HG02642 (cell line): ENCODE measurements around the gene ARHGAP26.
"Not testable (repeated sequence)": the region's sequence is repeated elsewhere in the genome, so short reads cannot be mapped to it uniquely, and the experiment has no call there.

ENCODE experiments used
- ATAC-seq: cut with Tn5 transposase; IDR thresholded peaks from one replicate; pipeline ENCODE4 v1.9.1; 2021; ENCODE audit warnings: mild to moderate bottlenecking; ENCODE audit not compliant: unreplicated experiment, poor library complexity

Gene ARHGAP26

DNA sequence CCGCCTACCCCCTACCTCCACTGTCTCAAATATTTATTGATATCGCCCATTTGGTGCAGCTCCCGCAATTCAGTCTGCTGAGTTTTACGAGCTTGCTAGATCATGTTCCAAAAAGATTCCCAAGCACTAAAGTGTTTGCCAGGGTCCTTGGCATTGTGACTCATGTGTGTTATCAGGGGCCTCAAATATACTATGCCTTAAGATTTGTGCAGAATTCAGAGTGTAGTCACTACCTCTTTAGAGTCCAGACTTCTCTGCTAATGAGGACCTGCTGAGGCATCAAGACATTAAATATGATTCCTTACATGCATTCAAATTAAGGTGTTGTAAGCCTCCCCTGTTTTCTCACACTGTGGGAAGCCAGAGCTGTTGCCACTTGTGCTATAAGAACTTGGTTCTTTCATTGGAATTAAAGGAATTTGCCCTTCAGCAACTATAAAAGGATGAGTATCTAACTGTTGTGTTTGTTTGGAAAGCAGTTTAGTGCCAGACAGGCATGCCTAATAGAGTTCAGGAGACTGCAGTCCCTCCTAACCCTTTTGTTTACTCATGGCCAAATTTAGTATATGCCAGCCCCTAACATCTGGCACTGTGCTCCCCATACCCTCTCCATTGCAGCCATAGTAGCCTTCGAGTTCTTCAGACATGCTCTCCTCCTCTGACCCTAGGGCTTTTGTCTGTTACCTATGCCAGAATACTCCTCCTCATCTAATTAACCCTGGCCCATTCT, 316.9 kb downstream of the ARHGAP26 start:
- ATAC-seq: no peak

DNA sequence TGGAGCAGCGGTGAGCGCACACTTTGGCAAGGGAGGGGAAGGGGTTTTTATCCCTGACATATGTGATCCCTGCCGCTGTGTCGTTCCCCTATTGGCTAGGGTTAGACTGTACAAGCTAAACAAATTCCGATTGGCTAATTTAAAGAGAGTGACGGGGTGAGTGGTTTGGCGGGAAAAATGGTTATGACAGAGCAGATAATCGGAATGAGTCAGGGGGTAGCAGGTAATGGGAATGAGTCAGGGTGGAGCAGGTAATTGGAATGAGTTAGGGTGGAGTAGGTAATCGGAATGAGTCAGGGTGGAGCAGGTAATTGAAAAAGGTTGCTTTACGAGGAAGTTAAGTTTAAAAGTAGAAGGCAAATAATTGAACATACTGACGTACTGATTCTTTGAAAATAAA, 318.5 kb downstream of the ARHGAP26 start:
- ATAC-seq: not testable (repeated sequence)

DNA sequence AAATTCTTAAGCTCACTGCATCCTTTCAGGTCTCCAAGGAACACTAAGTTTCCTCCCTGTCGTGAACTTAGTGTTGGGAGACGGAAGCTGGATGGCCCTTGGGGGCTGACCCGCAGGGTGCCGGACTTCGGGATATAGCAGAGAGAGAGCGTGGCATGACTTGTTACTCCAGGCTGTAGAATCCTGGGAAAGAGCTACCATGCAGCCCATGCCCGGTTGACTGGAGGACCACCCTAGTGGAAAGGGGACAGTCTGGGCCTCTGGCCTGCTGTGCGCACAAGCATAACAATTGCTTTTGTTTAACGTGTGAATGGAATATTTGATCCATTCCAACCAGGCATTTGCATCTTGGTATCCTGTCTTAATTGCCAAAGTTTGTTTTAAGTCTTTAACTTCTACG, 319.9 kb downstream of the ARHGAP26 start:
- ATAC-seq: not testable (repeated sequence)

DNA sequence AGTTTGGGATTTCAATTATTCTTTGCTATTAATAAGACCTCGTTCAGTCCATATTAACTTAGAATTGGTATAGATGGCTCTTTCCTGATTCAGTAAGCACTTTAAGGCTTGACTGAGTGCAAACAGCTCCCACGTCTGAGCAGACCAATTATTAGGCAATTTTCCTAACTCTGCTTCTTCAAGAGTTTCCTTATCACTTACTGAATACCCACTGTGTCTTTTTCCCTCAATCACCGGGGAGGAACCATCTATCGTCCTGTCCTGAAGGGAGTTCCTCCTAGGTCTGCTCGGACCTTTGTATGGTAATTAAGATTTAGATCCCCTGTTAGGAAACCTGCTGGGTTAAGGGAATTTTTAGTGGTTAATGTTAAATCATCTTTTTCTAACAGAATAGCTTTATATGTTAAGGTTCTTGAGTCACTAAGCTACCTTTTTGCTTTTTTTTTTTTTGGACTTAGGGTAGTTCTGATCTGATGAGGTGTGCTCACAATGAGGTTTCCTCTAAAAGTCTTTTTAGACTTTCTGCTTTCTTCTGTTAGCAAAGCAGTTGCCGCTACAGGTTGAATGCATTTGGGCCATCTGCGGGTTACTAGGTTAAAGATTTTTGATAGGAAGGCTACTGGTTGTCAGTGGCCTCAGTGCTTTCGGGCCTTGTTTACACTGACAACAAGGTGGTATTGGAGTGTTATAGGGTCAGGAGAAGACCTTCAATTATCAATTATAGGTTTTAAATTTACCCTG, 322.7 kb downstream of the ARHGAP26 start:
- ATAC-seq: not testable (repeated sequence)

DNA sequence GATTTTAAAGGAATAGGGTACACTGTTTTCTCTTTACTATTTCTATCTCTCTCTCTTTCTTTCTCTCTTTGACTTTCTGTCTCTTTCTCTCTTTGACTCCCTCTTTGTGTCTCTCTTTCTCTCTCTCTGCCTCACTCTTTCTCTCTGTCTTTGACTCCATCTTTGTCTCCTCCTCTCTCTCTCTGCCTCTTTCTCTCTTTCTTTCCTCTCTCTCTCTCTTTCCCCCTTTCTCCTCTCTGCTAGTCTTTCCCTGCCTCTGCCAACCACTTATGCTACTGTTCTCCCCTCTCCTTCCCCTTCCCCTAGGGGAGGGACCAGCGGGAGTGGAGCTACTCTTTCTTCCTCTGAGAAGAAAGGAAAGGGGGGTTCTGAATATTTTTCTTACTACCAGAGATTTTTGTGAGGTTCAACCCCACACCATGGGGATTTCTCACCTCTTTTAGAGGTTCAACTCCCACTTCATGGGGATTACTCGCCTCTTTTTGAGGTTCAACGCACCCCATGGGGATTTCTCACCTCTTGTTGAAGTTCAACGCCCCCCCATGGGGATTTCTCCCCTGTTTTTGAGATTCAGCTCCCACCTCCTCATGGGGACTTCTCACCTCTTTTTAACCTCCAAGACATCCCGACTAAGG, 323.4 kb downstream of the ARHGAP26 start:
- no peak for ATAC-seq

DNA sequence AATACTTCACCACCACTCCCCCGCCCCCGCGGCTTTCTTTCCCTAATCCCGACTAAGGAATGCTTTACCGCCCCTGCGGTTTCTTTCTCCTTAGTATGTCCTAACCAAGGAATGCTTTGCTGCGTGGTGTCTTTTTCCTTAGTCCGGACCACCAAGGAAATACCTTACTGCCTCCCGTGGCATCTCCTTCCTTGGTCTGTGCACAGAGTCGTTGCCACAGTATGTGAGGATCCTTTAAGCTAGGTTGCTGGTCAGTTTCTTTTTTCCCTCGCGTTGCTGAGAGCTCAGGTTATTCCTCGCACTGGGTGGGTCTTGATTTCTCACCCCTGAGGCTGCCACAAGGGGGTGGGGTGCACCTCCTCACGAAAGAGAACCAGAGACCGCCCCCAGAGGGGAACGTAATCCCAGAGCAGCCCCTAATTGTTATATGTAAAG, 323.9 kb downstream of the ARHGAP26 start:
- ATAC-seq: no peak

DNA sequence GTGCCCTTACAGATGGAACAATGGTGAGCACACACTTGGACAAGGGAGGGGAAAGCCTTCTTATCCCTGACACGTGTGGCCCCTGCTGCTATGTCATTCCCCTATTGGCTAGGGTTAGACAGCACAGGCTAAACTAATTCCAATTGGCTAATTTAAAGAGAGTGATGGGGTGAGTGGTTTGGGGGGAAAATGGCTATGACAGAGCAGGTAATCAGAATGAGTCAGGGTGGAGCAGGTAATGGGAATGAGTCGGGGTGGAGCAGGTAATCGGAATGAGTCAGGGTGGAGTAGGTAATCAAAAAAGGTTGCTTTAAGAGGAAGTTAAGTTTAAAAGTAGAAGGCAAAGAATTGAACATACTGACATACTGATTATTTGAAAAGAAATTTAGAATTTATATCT, 324.4 kb downstream of the ARHGAP26 start:
- ATAC-seq: not testable (repeated sequence)

DNA sequence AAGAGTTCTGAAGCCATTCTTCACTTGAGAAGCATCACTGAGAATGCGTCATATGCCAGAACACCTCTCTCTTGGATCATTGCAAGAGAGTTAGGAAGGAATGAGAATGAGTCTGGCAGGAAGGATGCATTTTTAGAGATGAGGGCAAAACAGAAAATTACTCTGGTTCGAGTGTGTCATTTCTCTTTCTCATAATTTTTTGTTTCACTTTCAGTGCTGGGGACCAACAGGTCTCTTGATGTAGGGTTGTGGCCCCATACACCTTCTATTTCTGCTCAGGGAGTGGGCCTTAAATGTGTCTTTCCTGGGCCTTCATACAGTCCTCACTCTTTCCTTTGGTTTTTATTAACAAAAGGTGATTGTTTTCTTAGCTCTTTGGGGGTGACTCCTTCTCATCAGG, 330.9 kb downstream of the ARHGAP26 start:
- peak; percentile 86 for ATAC-seq

DNA sequence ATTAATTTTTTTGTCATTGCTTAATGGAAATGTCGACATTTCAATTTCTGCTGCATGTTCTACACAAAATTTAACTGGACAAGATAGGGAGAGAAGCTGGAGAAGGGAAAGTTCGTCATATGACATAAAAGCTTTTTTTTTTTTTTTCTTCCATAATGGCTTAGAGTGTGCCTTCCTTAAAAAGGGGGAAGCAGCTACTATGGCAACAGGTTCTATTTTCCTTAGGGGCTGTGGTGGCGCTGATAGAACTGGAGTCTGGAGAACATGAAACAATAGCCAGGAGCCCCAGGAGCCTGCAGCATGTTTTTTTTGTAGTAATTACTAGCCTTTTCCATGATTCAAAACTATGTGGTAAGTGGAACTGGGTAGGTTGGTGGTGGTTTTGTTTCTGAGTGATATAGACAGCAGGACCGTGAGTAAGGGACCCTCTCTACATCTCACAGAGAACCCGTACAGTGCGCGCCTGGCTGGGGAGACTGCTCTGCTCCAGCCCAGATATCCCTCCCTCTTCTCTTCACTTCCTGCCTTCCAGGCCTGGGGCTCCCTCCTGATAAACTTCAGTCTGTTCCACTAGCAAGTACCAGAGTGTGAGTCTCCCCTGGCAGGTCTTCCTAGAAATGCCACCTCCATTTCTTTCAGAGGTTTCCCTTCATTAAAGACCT, 331.7 kb downstream of the ARHGAP26 start:
- ATAC-seq: no peak

DNA sequence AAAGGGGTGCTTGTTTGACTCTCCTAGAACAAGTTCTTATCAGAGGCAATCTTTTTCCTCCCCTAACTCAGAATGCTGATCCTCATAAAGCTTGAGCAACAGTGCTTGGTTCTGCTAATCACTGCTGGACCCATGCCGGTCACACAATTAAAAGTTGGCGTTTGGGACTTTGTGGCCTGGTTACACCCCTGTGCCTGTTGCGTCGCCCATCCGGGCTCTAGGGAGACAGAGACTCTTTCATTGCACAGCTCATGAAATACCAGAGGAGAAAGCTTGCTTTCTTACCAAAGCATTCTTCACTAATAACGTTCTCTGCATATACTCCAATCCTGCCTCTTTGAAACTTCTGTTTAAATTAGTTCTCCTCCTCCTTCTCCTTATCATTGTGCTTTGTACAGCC, 332.2 kb downstream of the ARHGAP26 start:
- ATAC-seq: no peak

DNA sequence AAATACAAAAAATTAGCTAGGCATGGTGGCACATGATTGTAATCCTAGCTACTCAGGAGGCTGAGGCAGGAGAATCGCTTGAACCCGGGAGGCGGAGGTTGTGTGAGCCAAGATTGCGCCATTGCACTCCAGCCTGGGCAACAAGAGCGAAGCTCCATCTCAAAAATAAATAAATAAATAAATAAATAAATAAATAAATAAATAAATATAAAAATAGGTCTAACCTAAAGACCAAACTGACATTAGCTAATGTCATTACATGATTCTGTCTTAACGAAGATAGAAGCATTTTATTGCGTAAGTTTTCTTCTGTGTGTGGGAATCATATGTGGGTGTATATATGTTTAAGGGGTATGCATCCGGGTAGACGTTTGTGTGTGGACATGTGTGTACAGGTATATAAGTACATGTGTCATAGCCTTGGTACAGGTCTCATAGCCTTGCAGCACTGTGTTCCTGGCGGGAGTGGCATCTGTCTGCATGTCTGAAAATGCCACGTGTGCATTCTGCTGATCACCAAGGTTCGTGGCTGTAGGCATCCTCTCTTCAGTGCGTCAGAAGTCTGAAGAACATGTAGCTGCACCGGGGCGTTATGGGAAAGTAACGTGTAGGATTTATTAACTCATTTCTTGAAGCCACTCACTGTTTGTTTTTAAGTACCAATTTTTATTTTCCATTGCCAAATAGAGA, 335.2 kb downstream of the ARHGAP26 start:
- ATAC-seq: no peak

DNA sequence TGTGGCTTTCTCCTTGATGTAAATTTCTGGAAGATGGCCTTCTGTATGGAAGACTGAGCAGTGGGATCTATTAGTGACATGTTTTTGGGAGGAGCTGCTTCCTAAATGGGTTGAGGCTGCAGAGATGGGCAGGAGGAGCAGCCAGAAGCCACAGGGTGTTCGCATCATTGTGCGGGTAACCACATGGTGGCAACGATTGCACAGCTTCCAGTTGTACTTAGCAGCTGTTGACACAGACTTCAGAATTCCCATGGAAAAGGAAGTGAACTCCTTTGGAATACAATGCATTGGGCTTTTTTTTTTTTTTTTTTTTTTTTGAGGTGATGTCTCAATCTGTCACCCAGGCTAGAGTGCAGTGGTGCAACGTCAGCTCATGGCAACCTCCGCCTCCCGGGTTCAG, 336.0 kb downstream of the ARHGAP26 start:
- ATAC-seq: no peak

DNA sequence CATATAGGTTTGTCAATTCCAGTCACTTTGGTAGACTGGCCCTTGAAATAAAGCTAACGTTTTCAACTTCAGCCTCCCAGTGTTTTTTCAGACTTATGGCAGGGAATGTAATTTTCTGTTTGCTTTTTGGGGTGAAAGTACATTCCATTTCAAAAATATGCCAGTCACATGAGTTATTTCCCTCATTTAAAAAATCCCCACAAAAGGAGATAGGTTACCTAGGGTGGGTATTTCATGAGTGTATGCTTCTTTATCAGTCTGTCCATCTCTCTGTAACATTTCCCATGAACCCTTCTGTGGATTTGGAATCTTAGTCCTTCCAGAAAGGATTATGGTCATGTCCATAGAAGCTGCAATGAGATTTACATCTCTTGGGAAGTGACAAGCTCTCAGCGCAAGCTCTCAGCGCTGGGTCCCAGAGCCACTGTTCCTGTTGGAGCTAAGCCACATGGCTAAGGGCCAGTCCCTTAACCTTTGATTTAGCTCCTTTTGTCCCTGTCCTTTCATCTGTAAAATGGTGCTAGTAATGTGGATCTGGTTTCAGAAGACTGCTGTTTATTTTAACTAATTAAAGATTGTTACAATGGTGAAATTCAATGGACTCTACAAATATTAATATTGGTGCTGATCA, 338.4 kb downstream of the ARHGAP26 start:
- no peak for ATAC-seq

DNA sequence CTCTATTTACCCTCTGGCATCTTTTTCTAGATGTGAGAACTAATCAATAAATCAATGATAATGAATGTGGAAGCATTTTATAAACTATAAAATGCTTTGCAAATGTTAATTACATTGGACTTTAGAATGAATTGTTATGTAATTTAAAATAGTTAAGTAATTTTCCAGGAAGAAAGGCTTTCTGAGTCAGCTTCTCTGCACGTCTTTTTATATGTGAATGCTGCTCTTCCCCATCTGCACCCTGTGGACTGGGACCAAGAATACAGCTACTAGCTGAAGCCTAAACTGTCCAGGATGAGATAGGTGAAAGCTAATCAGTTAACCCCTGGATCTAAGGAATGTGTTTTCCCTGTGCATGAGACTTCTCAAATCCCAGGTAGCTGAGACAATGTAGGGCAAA, 340.4 kb downstream of the ARHGAP26 start:
- ATAC-seq: no peak

DNA sequence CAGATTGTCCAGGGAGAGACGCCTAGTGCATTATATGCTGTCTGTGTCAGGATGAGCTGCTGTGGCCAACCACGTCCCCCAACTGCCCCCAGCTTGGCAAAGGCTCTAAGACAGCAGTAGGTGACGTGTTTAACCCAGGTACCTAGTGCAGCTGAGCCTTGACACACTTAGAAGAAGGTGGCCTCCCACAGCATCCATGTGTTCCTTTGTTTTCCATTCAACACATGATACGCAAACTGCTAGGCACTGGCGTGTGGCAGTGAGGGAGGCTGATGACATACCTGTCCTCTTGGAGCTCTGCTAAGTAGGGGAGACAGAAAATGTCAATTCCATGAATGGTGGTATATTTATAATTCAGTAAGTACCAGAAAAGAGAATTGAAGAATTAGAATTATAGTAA, 341.6 kb downstream of the ARHGAP26 start:
- no peak for ATAC-seq

DNA sequence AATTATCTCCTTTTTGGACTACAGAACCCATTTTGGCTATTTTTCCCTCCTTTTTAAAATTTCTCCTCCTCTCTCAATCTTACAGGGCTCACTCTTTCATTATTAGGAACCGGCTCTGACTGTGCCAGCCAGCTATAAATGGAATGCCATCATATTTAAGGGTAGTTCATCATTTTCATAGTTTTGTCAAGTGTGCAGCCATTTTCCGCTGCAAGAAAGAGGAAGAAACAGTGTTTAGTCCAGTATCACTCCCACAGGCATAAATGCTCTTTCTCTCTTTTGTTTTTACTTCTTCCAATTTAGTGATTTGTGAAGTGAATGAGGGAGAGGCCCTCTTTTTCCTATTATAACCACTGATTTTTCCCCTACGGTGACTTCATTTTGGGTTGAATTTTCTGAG, 343.3 kb downstream of the ARHGAP26 start:
- no peak for ATAC-seq

DNA sequence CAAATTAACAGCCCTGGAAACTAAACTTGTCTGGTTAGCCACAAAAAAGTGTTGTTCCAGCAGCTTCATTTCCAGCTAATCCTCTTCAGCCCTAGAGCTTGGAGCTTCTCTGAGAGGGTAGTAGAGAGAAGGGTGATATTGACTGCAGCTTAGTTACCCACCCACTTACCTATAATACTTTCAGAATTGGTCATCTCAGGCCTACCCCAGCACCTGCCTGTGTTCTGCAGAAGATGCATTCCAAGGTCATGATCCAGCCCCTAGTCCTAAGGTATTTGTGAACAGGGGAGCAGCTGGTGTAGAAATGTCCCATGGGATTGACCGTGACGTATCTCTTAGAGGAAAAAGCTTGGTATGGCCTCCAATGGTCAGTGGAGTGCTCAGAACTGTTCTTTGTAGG, 344.3 kb downstream of the ARHGAP26 start:
- no peak for ATAC-seq

DNA sequence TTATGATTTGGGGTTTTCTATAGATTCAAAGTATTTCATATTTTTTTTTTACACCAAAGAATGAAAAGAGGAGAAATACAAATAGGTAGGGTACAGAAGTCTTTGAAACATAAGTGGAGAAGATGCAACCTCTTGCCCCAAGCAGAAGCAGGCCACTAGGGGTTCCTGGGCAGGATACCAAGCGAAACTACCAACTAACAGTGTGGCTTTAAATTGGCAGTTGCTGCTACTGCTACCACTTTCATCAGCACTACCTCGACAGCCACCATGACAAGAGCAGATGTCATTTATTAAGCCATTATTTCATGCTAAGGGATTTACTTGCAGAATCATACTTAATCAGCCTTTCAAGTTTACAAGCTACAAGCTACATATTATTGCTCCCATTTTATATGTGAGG, 345.2 kb downstream of the ARHGAP26 start:
- no peak for ATAC-seq

DNA sequence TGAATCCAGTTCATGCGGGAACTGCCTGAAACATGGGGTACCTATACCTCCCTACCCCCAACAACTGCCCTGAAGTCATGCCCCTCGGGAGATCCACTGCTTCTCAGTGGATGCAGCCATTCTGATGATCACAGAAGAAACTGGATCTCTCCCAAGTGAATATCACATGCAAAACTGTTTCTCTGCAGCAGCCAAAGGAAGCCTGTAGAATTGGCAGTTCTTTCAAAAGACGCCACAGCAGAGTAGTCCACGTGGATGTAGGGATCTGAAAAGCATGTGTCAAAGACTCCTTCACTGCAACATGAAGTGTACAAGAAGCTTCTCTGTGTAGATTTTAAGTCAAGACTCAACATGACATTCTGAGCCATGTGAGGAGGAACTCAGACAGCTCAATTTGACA, 346.6 kb downstream of the ARHGAP26 start:
- no peak for ATAC-seq

DNA sequence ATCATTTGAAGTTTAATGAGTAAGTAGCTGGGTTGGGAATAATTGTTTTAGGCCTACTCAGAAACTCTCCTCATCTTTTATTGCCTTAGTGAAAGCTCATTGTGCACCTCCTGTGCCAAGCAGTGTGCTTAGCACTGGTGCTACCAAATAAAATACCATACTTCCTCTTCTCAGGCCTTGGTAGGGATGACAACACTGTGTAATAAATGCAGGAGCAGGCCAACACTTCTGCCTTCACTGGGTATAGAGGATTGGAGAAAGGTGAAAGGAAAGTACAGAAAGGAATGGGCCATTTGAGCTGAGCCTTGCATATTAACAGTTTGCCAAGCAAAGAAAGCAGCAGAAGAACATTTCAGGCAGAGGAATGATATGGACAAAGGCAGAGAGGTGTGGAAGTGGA, 347.6 kb downstream of the ARHGAP26 start:
- ATAC-seq: no peak
